Body of pancreas (tissue), 4 donors: ENCODE data around the gene GGT6. TPM values are rescaled to one million over a fixed set of nuclear protein-coding genes. Genes with fewer than 3 reads are reported as not detected.

Experiments used
- ATAC-seq: fragments of 150-250 bp; one replicate; pipeline ENCODE4 v1.9.1; 2016
- DNase-seq, 4 donors: peaks; one replicate each; pipeline ENCODE4 v3.0.0-alpha.2; 2019
- H3K27ac ChIP-seq, 4 donors: fragments of 200-600 bp; sonication (generic); 1 replicate in 3 of 4; 2 replicates in 1 of 4; pipeline versions ENCODE4 v1.5.1 to v1.6.1; 2016 to 2019; ENCODE audit warnings: mild to moderate bottlenecking in 1 of 4, mixed read lengths in 1 of 4, moderate library complexity in 1 of 4
- H3K27me3 ChIP-seq, 2 donors: fragments of 200-600 bp; sonication (generic); one replicate each; pipeline ENCODE4 v1.6.0; 2016; ENCODE audit warnings: mild to moderate bottlenecking in 1 of 2
- H3K36me3 ChIP-seq, 2 donors: fragments of 200-600 bp; sonication (generic); replicated peaks in 1 of 2; 2 replicates each; pipeline ENCODE4 v1.5.1; 2016; ENCODE audit warnings: low read depth in 2 of 2; ENCODE audit not compliant: insufficient read depth in 1 of 2
- H3K4me1 ChIP-seq: fragments of 200-600 bp; sonication (generic); one replicate; pipeline ENCODE4 v1.6.0; 2016
- H3K4me3 ChIP-seq, 2 donors: fragments of 200-600 bp; sonication (generic); 1 replicate in 1 of 2; 2 replicates in 1 of 2; pipeline ENCODE4 v1.5.1; 2016 to 2019
- H3K9me3 ChIP-seq, 3 donors: fragments of 200-600 bp; sonication (generic); 1 replicate in 2 of 3; 2 replicates in 1 of 3; pipeline ENCODE4 v1.5.1; 2016
- CTCF ChIP-seq, 7 experiments: fragments of 450-650 bp in 4 of 7; fragments of 200-600 bp in 3 of 7; sonication (generic) in 3 of 7; IDR thresholded peaks; one replicate each; pipeline ENCODE4 v1.5.1; 2016 to 2019; ENCODE audit warnings: antibody characterized with exemption in 7 of 7
- POLR2A ChIP-seq, 3 donors: fragments of 450-650 bp; IDR thresholded peaks; one replicate each; pipeline ENCODE4 v1.6.1; 2016; ENCODE audit warnings: antibody characterized with exemption in 3 of 3, mild to moderate bottlenecking in 2 of 3
- WGBS, 2 donors: methylation state at CpG; one replicate each; pipeline ENCODE4 v1.1.5; 2017; 5-methylcytosine and 5-hydroxymethylcytosine counted together
- intact Hi-C: fragments of 100-400 bp; cut with DNase I; formaldehyde crosslinking; loops from one replicate; pipeline ENCODE4 v1.15.1; 2023
- total RNA-seq, 2 donors: library from RNA; depleted of rRNA; stranded (reverse); fragments of >200 nt; gene quantifications; one replicate each; pipeline ENCODE4 v1.1.0, GENCODE V29; 2016

Gene GGT6
- total RNA-seq, 2 donors from 2014 or later: 29.3 to 85.7 TPM

GRCh38 chr17:4525691-4526397 is 34.5 kb downstream of the GGT6 start:
- Histone ChIP-seq H3K36me3 (no peaks in the 10 kb centered on the region), H3K4me3 (no peak overlapping the region), H3K27me3 (no peaks in the 10 kb centered on the region), H3K9me3 (no peaks in the 10 kb centered on the region), H3K4me1 (peaks cover 18% of the 10 kb centered on the region), H3K27ac (no peak overlapping the region)
- WGBS, 2 donors: 78 to 79% methylated on average over 11 of the region's 11 CpGs
- ATAC-seq: no peak
- intact Hi-C loops: no loop called here
- TF ChIP-seq CTCF (IDR thresholded peaks at IDR 0.05) (no peak), POLR2A (IDR thresholded peaks at IDR 0.05) (no peak)
- no peak for DNase-seq

GRCh38 chr17:4523946-4524345 is 36.4 kb downstream of the GGT6 start:
- ATAC-seq (no peak), DNase-seq (no peak)
- WGBS, 2 donors: 82 to 90% methylated on average over 8 of the region's 8 CpGs
- intact Hi-C loops: no loop called here
- Histone ChIP-seq H3K36me3 (no peaks in the 10 kb centered on the region), H3K27me3 (no peaks in the 10 kb centered on the region), H3K9me3 (no peaks in the 10 kb centered on the region), H3K4me3 (no peak overlapping the region), H3K27ac (no peak overlapping the region), H3K4me1 (peaks cover 37% of the 10 kb centered on the region)
- TF ChIP-seq CTCF (IDR thresholded peaks at IDR 0.05) (no peak), POLR2A (IDR thresholded peaks at IDR 0.05) (no peak)

GRCh38 chr17:4522661-4523060 is 37.7 kb downstream of the GGT6 start:
- no peak for ATAC-seq
- 78 to 85% methylated on average over 6 of the region's 6 CpGs for WGBS, 2 donors
- TF ChIP-seq CTCF (IDR thresholded peaks at IDR 0.05) (no peak), POLR2A (IDR thresholded peaks at IDR 0.05) (no peak)
- Histone ChIP-seq H3K27ac (peak overlapping the region in 3 of 4 donors; percentile 73 to 83 (median 81)), H3K27me3 (no peaks in the 10 kb centered on the region), H3K36me3 (no peaks in the 10 kb centered on the region), H3K9me3 (no peaks in the 10 kb centered on the region), H3K4me3 (no peak overlapping the region), H3K4me1 (peaks cover 43% of the 10 kb centered on the region)
- intact Hi-C loops: no loop called here
- peak in 1 of 4 donors; percentile 19 for DNase-seq

GRCh38 chr17:4520894-4521600 is 39.3 kb downstream of the GGT6 start:
- intact Hi-C loops: no loop called here
- H3K9me3 ChIP-seq: no peaks in the 10 kb centered on the region
- no peak overlapping the region for H3K4me3 ChIP-seq
- peaks cover 50% of the 10 kb centered on the region for H3K4me1 ChIP-seq
- 73 to 75% methylated on average over 8 of the region's 8 CpGs for WGBS, 2 donors
- no peaks in the 10 kb centered on the region for H3K27me3 ChIP-seq
- H3K27ac ChIP-seq: peak overlapping the region; percentile 62 to 83 (median 77)
- H3K36me3 ChIP-seq: no peaks in the 10 kb centered on the region
- peak; percentile 64 to 87 (median 81) for DNase-seq
- no peak for TF ChIP-seq CTCF (IDR thresholded peaks at IDR 0.05)
- peak in 1 of 3 donors; percentile 14 for TF ChIP-seq POLR2A (IDR thresholded peaks at IDR 0.05)
- peak; percentile 82 for ATAC-seq
